Calu3 (cell line): Measurements from ENCODE around the gene COPS7A. TPM values are rescaled to one million over a fixed set of nuclear protein-coding genes. Genes with fewer than 3 reads are reported as not detected.

Experiments
- BruUV-seq: library from RNA; stranded (reverse); fragments of 400-500 nt; replicated peaks from 2 replicates; lab custom pipeline; 2021; lab: Mats Ljungman, UMichigan
- CTCF ChIA-PET: fragments of 300-600 bp; sonication (Branson Sonifier 250); formaldehyde crosslinking; loops from one replicate; lab custom pipeline; 2022; ENCODE audit warnings: antibody characterized with exemption; lab: Charles Lee
- DNase-seq: peaks from one replicate; pipeline ENCODE4 v3.0.0; 2022
- H3K27ac Mint-ChIP-seq: one replicate; pipeline ENCODE4 v1.8.0; 2022; ENCODE audit warnings: mixed read lengths; ENCODE audit not compliant: unreplicated experiment
- H3K27me3 Mint-ChIP-seq: one replicate; pipeline ENCODE4 v1.8.0; 2022; ENCODE audit warnings: mixed read lengths; ENCODE audit not compliant: unreplicated experiment
- H3K36me3 Mint-ChIP-seq: one replicate; pipeline ENCODE4 v1.8.0; 2022; ENCODE audit warnings: mild to moderate bottlenecking, moderate library complexity, mixed read lengths; ENCODE audit not compliant: insufficient read depth, unreplicated experiment
- H3K4me1 Mint-ChIP-seq: one replicate; pipeline ENCODE4 v1.8.0; 2022; ENCODE audit warnings: mild to moderate bottlenecking, low read depth, mixed read lengths; ENCODE audit not compliant: unreplicated experiment
- H3K4me3 Mint-ChIP-seq: one replicate; pipeline ENCODE4 v1.8.0; 2022; ENCODE audit warnings: mild to moderate bottlenecking, low read depth, moderate library complexity, mixed read lengths; ENCODE audit not compliant: unreplicated experiment
- H3K9me3 Mint-ChIP-seq: one replicate; pipeline ENCODE4 v1.8.0; 2022; ENCODE audit warnings: low read depth, mixed read lengths; ENCODE audit not compliant: unreplicated experiment
- CTCF ChIP-seq: fragments of 200-600 bp; IDR thresholded peaks from one replicate; pipeline ENCODE4 v1.8.0; 2022; ENCODE audit warnings: antibody characterized with exemption; ENCODE audit not compliant: unreplicated experiment
- intact Hi-C: fragments of 100-400 bp; cut with micrococcal nuclease; formaldehyde crosslinking; loops from one replicate; pipeline ENCODE4 v1.10.0; 2022; ENCODE audit not compliant: unreplicated experiment
- total RNA-seq: library from RNA; stranded (reverse); gene quantifications from 2 replicates; pipeline ENCODE4 v1.2.3, GENCODE V29; 2022

COPS7A gene
- total RNA-seq, 1 experiment from 2014 or later: 47.3 TPM

GRCh38 chr12:6767353-6768319 is 43.8 kb downstream of the COPS7A start:
- CTCF ChIA-PET: interaction anchor here (0.6 to 2.5 kb wide), 9 partner anchors 10 to 356 kb away, joined by 3 to 24 read pairs (median 4); partner anchors contain the start of genes COPS7A, MLF2 and ZNF384
- peak overlapping the region; percentile 81 for H3K4me3 Mint-ChIP-seq
- DNase-seq: no peak
- peak overlapping the region; percentile 80 for H3K27ac Mint-ChIP-seq
- peaks cover 33% of the 10 kb centered on the region for H3K4me1 Mint-ChIP-seq
- intact Hi-C loops: loop anchor here (1.0 kb wide), 1 partner anchor 33 kb away; no protein-coding TSS in a partner anchor
- BruUV-seq: TSS peak; percentile 57
- H3K9me3 Mint-ChIP-seq: no peaks in the 10 kb centered on the region
- peaks cover 50% of the 10 kb centered on the region for H3K36me3 Mint-ChIP-seq
- TF ChIP-seq CTCF: no peak
- peaks cover 43% of the 10 kb centered on the region for H3K27me3 Mint-ChIP-seq

GRCh38 chr12:6768437-6768914 is 44.6 kb downstream of the COPS7A start:
- CTCF ChIA-PET: no interaction called here
- H3K36me3 Mint-ChIP-seq: peaks cover 50% of the 10 kb centered on the region
- H3K4me1 Mint-ChIP-seq: peaks cover 32% of the 10 kb centered on the region
- no peaks in the 10 kb centered on the region for H3K9me3 Mint-ChIP-seq
- no peak overlapping the region for H3K27ac Mint-ChIP-seq
- intact Hi-C loops: loop anchor here (1.0 kb wide), 1 partner anchor 32 kb away; no protein-coding TSS in a partner anchor
- no peak for TF ChIP-seq CTCF
- peak overlapping the region; percentile 18 for H3K4me3 Mint-ChIP-seq
- H3K27me3 Mint-ChIP-seq: peaks cover 51% of the 10 kb centered on the region
- DNase-seq: no peak
- BruUV-seq: no TSS peak

GRCh38 chr12:6768990-6769389 is 45.1 kb downstream of the COPS7A start:
- DNase-seq: no peak
- no TSS peak for BruUV-seq
- peaks cover 56% of the 10 kb centered on the region for H3K27me3 Mint-ChIP-seq
- intact Hi-C loops: loop anchor here (1.0 kb wide), 1 partner anchor 31 kb away; no protein-coding TSS in a partner anchor
- no peak overlapping the region for H3K27ac Mint-ChIP-seq
- H3K4me3 Mint-ChIP-seq: peak overlapping the region; percentile 18
- H3K9me3 Mint-ChIP-seq: no peaks in the 10 kb centered on the region
- H3K36me3 Mint-ChIP-seq: peaks cover 49% of the 10 kb centered on the region
- peaks cover 31% of the 10 kb centered on the region for H3K4me1 Mint-ChIP-seq
- CTCF ChIA-PET: no interaction called here
- no peak for TF ChIP-seq CTCF

GRCh38 chr12:6769666-6770065 is 45.8 kb downstream of the COPS7A start:
- CTCF ChIA-PET: interaction anchor here (0.7 kb wide), 1 partner anchor 61 kb away, joined by 3 read pairs; no protein-coding TSS in a partner anchor
- Mint-ChIP-seq H3K36me3 (peaks cover 42% of the 10 kb centered on the region), H3K4me3 (no peak overlapping the region), H3K27ac (no peak overlapping the region), H3K4me1 (peaks cover 26% of the 10 kb centered on the region), H3K9me3 (no peaks in the 10 kb centered on the region), H3K27me3 (peaks cover 61% of the 10 kb centered on the region)
- BruUV-seq: no TSS peak
- DNase-seq: no peak
- TF ChIP-seq CTCF: no peak
- intact Hi-C loops: no loop called here
